GM18508 (cell line): Measurements from ENCODE around the gene DPYSL3.

Experiments
- ATAC-seq: cut with Tn5 transposase; IDR thresholded peaks from one replicate; pipeline ENCODE4 v1.9.1; 2021; ENCODE audit warnings: moderate number of reproducible peaks; ENCODE audit not compliant: insufficient read depth, unreplicated experiment

The DPYSL3 gene

GRCh38 chr5:147410496-147411358, 99.1 kb downstream of the DPYSL3 start:
- ATAC-seq = no peak

DNA sequence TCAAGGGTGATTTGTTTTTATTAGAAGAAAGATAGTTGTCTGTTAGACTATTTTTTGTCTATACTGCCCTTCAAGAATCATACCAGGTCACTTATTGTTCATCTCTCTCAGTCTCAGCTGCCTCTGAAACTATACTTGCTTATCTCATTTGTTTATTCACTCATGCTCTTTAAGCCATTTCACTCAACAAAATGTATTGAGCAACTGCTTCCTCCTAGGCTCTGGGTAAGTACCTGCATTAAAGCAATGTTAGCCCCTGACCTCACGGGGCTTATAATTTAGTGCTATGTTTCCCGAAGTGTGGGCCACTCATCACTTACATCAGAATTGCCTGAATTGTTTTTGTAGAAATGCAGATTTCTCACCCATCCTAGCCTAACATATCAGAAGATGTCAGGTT, 100.9 kb downstream of the DPYSL3 start:
- no peak for ATAC-seq

DNA sequence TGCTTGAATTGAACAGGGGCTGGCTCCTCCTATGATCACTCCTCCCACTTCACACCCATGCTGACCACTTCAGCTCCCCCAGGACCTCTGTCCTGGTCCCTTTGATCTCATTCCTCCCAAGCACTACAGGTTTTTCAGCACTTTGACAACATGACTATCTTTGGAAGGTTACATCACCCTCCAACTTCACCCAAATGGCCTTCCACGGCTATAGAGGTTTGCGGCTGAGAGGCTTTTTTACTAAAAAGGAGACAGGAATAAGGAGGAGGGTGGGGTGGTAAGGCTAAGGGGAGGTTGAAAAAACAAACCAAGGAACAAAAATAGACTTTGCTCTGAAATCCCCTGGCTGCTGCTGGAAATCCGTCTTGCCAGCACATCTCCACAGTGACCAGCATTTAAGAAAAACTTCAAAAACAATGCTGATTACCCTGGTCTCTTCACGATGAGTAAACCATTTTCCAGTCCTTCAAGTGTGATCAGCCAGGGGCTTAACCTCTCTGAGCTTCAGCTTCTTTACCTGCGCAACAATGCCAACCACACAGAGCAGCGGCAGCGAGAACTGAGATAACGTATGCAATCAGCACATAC, 102.7 kb downstream of the DPYSL3 start:
- ATAC-seq = peak; percentile 15

- no peak for ATAC-seq
These were observed 103.2 kb downstream of the DPYSL3 start for GRCh38 chr5:147406636-147407035.

DNA sequence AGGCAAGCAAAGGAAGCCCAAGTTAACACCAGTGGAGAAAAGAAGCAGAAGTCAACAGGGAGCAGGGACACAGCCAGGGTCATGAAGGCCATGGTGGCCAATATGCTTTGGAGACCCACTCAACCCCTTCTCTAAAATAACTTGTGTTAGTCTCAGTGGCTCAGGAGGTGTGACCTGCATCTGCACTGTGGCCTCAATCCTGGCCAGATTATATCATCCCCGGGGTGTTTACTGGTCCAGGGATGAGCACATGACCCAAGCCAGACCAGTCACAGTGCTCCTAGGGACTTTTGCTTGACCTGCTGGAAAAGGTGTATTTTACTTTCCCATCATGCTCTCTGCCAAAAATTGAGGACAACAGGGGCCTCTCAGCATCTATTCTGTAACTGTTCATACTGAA, 105.2 kb downstream of the DPYSL3 start:
- ATAC-seq = peak; percentile 16

GRCh38 chr5:147403651-147404640, 105.9 kb downstream of the DPYSL3 start:
- peak; percentile 86 for ATAC-seq

DNA sequence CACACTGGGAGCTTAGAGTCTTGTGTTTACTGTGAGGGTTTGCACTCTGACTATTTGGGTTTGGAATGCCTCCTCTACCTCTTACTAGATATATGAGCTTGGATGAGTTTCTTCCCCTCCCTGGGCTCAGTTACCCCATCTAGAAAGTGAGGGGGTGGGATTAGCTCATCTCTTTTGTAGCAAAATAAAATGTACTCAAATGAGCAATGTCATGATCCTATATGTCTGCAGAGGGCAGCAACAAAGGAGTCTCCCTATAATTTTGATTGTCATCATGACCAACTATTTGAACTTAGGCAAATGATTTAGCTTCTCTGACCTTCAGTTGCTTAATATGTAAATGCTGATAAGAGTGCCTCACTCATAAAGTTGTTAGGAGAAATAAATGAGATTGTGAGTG, 109.0 kb downstream of the DPYSL3 start:
- no peak for ATAC-seq

DNA sequence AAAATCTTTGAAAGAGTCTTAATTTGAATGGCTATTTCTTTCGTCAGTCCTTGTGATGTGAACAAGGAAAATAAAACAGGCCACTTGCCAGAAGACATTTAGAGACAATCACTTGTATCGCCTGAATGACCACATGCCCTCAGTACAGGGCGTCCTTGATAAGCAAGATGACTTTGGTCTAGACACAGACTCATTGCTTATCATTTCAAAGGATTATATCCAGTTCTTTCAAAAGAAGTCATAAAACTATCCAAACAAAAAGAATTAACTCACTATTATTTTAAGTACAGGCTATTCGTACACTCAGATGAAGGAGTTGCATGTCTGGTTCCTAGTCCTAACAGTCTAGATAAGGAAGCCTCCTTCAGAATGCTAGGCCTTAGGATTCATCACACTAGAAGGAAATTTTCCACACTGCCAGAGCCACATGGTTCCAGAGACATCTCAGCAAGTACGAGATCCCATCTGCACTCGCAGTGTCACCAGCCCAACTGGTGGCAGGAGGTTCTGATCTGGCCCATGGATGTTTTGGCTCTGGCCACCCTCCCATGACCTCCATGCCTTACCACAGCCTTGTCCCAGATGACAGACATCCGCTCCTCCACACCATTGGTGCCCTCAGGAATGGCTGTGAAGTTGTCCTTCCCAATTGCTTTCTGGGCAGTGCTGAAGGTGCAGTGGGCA, 109.6 kb downstream of the DPYSL3 start:
- no peak for ATAC-seq

DNA sequence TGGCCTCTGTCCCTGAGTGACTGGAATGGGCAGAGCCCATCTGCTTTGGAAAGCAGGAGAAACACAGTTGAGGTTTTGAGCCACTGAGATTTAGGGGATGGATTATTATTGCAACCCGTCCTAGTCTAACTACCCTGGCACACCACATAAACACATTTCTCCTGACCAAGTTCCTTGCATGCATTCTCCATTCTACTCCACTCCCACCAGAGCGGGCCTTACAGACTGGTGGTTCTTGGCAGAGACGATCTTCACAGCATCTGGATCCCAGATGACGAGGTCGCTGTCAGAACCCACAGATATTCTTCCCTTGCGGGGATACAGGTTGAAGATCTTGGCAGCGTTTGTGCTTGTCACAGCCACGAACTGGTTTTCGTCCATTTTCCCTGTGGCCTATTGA, 111.0 kb downstream of the DPYSL3 start:
- ATAC-seq = no peak

GRCh38 chr5:147397616-147398015, 112.3 kb downstream of the DPYSL3 start:
- no peak for ATAC-seq

- ATAC-seq = no peak
These were observed 113.6 kb downstream of the DPYSL3 start for GRCh38 chr5:147396070-147396823.

DNA sequence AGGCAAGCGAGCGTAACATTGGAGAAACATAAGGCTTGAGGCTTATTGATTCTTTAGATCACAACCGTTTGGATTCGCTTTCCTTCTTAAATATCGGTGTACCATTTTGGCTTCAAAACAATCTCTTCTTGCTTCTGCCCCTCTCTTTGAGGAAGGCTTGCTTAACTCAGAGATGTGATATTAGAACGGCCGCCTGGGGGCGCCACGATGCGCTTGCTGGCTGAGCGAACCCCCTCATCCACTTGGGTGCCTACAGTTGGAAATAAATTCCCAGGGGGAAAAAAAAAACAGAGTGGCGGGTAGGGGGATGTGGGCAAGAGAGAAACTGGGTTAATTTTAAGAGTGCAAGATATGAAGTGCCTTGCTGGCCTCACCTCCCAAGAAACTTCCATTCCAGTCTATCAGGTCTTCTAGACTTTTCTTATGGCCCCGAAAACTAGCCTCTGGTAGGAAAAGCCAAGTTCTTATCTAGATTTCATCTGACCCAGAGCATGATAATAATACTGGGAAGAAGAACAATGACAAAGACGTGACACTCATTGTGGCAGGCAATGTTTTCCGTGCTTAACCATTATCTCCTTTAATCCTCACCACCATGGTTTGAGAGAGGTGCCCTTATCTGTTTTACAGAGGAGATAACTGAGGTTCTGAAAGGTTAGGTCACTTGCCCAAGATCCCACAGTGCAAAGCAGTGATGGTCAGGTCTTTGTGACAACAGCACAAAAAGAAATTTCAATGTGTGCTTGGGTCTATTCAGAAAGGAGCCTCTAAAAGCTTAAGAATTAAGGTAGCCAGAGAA, 115.8 kb downstream of the DPYSL3 start:
- no peak for ATAC-seq

- ATAC-seq = peak; percentile 96
These were observed 118.1 kb downstream of the DPYSL3 start for GRCh38 chr5:147391781-147392180.

GRCh38 chr5:147390654-147391225, 119.1 kb downstream of the DPYSL3 start:
- no peak for ATAC-seq

- ATAC-seq = no peak
These were observed 121.4 kb downstream of the DPYSL3 start for GRCh38 chr5:147388184-147389108.

GRCh38 chr5:147387109-147387508, 122.8 kb downstream of the DPYSL3 start:
- ATAC-seq = no peak
